IMR-90 (cell line): Measurements from ENCODE around the gene ARPC2. TPM values are rescaled to one million over a fixed set of nuclear protein-coding genes. Genes with fewer than 3 reads are reported as not detected.

Experiments used
- ATAC-seq: fragments of 200-7000 bp; cut with Tn5 transposase; 2 replicates; pipeline ENCODE4 v1.9.1; 2020; ENCODE audit warnings: low read depth, mild to moderate bottlenecking, moderate library complexity
- BruUV-seq: library from RNA; stranded (reverse); fragments of 400-500 nt; replicated peaks from 2 replicates; lab custom pipeline; 2021; lab: Mats Ljungman, UMichigan
- CTCF ChIA-PET: fragments of 300-600 bp; formaldehyde crosslinking; extraction: SDS; loops from one replicate; lab custom pipeline; 2021; ENCODE audit warnings: antibody characterized with exemption; lab: Yijun Ruan, JAX
- POLR2A ChIA-PET: fragments of 300-600 bp; sonication (Branson Sonifier 250); formaldehyde crosslinking; loops from one replicate; lab custom pipeline; 2022; ENCODE audit warnings: antibody characterized with exemption; ENCODE audit not compliant: unreplicated experiment; lab: Charles Lee
- DNase-seq: peaks from one replicate; pipeline ENCODE4 v3.0.0; 2013
- H2AFZ ChIP-seq: replicated peaks from 2 replicates; pipeline ENCODE3; 2013; ENCODE audit warnings: low read length, mild to moderate bottlenecking; ENCODE audit not compliant: poor library complexity
- H2AK5ac ChIP-seq: 2 replicates; pipeline ENCODE4 v1.6.1; 2013; ENCODE audit warnings: low read depth, low read length, inconsistent platforms
- H2AK9ac ChIP-seq: replicated peaks from 2 replicates; pipeline ENCODE3; 2013; ENCODE audit warnings: mild to moderate bottlenecking, low read depth, low read length, moderate library complexity; ENCODE audit not compliant: poor library complexity
- H2BK120ac ChIP-seq: 2 replicates; pipeline ENCODE4 v1.6.1; 2013; ENCODE audit warnings: low read depth, low read length, inconsistent platforms
- H2BK15ac ChIP-seq: 3 replicates; pipeline ENCODE4 v1.6.1; 2013; ENCODE audit warnings: low read depth, low read length, inconsistent platforms
- H2BK20ac ChIP-seq: 2 replicates; pipeline ENCODE4 v1.6.1; 2013; ENCODE audit warnings: low read depth, mild to moderate bottlenecking, inconsistent platforms, low read length, moderate library complexity
- H2BK5ac ChIP-seq: 2 replicates; pipeline ENCODE4 v1.6.1; 2013; ENCODE audit warnings: mild to moderate bottlenecking, low read depth, low read length, inconsistent platforms; ENCODE audit not compliant: poor library complexity, severe bottlenecking
- H3K14ac ChIP-seq: replicated peaks from 2 replicates; pipeline ENCODE4 v1.6.1; 2013; ENCODE audit warnings: low read depth, low read length, inconsistent platforms
- H3K18ac ChIP-seq: 2 replicates; pipeline ENCODE4 v1.6.1; 2013; ENCODE audit warnings: low read depth, low read length, control low read depth
- H3K23ac ChIP-seq: 2 replicates; pipeline ENCODE4 v1.6.1; 2013; ENCODE audit warnings: low read depth, low read length, inconsistent platforms
- H3K27ac ChIP-seq: 2 replicates; pipeline ENCODE4 v1.5.1; 2013; ENCODE audit warnings: mild to moderate bottlenecking, control low read depth, low read length; ENCODE audit not compliant: insufficient read depth
- H3K27me3 ChIP-seq: 2 replicates; pipeline ENCODE4 v1.6.1; 2013; ENCODE audit warnings: low read length; ENCODE audit not compliant: control insufficient read depth, insufficient read depth
- H3K36me3 ChIP-seq: 2 replicates; pipeline ENCODE4 v1.6.1; 2013; ENCODE audit warnings: low read length, mixed read lengths; ENCODE audit not compliant: control insufficient read depth, insufficient read depth
- H3K4ac ChIP-seq: 2 replicates; pipeline ENCODE4 v1.6.1; 2013; ENCODE audit warnings: low read depth, low read length, inconsistent platforms
- H3K4me1 ChIP-seq: 2 replicates; pipeline ENCODE4 v1.6.1; 2013; ENCODE audit warnings: low read length, mixed read lengths; ENCODE audit not compliant: control insufficient read depth, insufficient read depth
- H3K4me2 ChIP-seq: 2 replicates; pipeline ENCODE4 v1.6.1; 2013; ENCODE audit warnings: low read depth, mild to moderate bottlenecking, control low read depth, low read length, moderate library complexity
- H3K4me3 ChIP-seq: 2 replicates; pipeline ENCODE4 v1.5.1; 2013; ENCODE audit warnings: low read depth, mild to moderate bottlenecking, control low read depth, low read length, moderate library complexity; ENCODE audit not compliant: insufficient read depth
- H3K56ac ChIP-seq: 2 replicates; pipeline ENCODE4 v1.6.1; 2013; ENCODE audit warnings: low read length, inconsistent platforms; ENCODE audit not compliant: insufficient read depth; ENCODE audit errors: extremely low read depth
- H3K79me1 ChIP-seq, 2 experiments: 2 replicates each; pipeline ENCODE4 v1.6.1; 2013; ENCODE audit warnings: low read length in 2 of 2, inconsistent platforms in 1 of 2, low read depth in 1 of 2
- H3K9ac ChIP-seq: 2 replicates; pipeline ENCODE4 v1.6.1; 2013; ENCODE audit warnings: low read depth, low read length, control low read depth
- H3K9me1 ChIP-seq: 2 replicates; pipeline ENCODE4 v1.6.1; 2013; ENCODE audit warnings: low read length, inconsistent platforms; ENCODE audit not compliant: insufficient read depth
- H3K9me3 ChIP-seq: 2 replicates; pipeline ENCODE4 v1.6.1; 2013; ENCODE audit warnings: low read length; ENCODE audit not compliant: control insufficient read depth, insufficient read depth
- H4K20me1 ChIP-seq: 2 replicates; pipeline ENCODE4 v1.6.1; 2013; ENCODE audit warnings: low read length, inconsistent platforms; ENCODE audit not compliant: insufficient read depth
- H4K5ac ChIP-seq: 2 replicates; pipeline ENCODE4 v1.6.1; 2013; ENCODE audit warnings: mild to moderate bottlenecking, low read depth, low read length, control low read depth
- H4K8ac ChIP-seq, 2 experiments: 2 replicates each; pipeline ENCODE4 v1.6.1; 2013; ENCODE audit warnings: low read depth in 2 of 2, low read length in 2 of 2, control low read depth in 1 of 2, inconsistent platforms in 1 of 2
- H4K91ac ChIP-seq: 2 replicates; pipeline ENCODE4 v1.6.1; 2013; ENCODE audit warnings: low read depth, low read length, inconsistent platforms; ENCODE audit not compliant: insufficient read depth
- BHLHE40 ChIP-seq: fragments of 150-350 bp; IDR thresholded peaks from 2 replicates; pipeline ENCODE4 v1.6.1; 2016; ENCODE audit warnings: mild to moderate bottlenecking, low read depth, low read length
- CEBPB ChIP-seq: IDR thresholded peaks from 2 replicates; pipeline ENCODE4 v1.6.1; 2012; ENCODE audit warnings: low read depth, low read length, improper control_type of control experiment
- CHD1 ChIP-seq: IDR thresholded peaks from 2 replicates; pipeline ENCODE4 v1.6.1; 2012; ENCODE audit warnings: low read depth, low read length, improper control_type of control experiment
- CTCF ChIP-seq: conservative IDR thresholded peaks from 2 replicates; pipeline ENCODE4 v1.5.1; 2012; ENCODE audit warnings: mild to moderate bottlenecking, low read depth, low read length, improper control_type of control experiment
- ELK1 ChIP-seq: fragments of 150-350 bp; IDR thresholded peaks from 2 replicates; pipeline ENCODE4 v1.6.1; 2016; ENCODE audit warnings: low read depth, mild to moderate bottlenecking, low read length, moderate library complexity, borderline replicate concordance
- FOS ChIP-seq: fragments of 150-350 bp; IDR thresholded peaks from 2 replicates; pipeline ENCODE4 v1.6.1; 2016; ENCODE audit warnings: low read depth, low read length
- MAFK ChIP-seq: IDR thresholded peaks from 2 replicates; pipeline ENCODE4 v1.6.1; 2012; ENCODE audit warnings: low read depth, low read length, improper control_type of control experiment
- MAZ ChIP-seq: IDR thresholded peaks from 2 replicates; pipeline ENCODE4 v1.6.1; 2012; ENCODE audit warnings: low read depth, mild to moderate bottlenecking, low read length, improper control_type of control experiment, moderate library complexity, borderline replicate concordance
- MXI1 ChIP-seq: IDR thresholded peaks from 2 replicates; pipeline ENCODE4 v1.6.1; 2012; ENCODE audit warnings: low read depth, mild to moderate bottlenecking, low read length, moderate library complexity, borderline replicate concordance
- NFE2L2 ChIP-seq: fragments of 150-350 bp; IDR thresholded peaks from 2 replicates; pipeline ENCODE4 v1.6.1; 2016; ENCODE audit warnings: low read depth, mild to moderate bottlenecking, low read length
- POLR2A ChIP-seq: IDR thresholded peaks from 2 replicates; pipeline ENCODE4 v1.6.1; 2012; ENCODE audit warnings: mild to moderate bottlenecking, low read depth, low read length
- RAD21 ChIP-seq: IDR thresholded peaks from 2 replicates; pipeline ENCODE4 v1.6.1; 2012; ENCODE audit warnings: low read length, improper control_type of control experiment
- RCOR1 ChIP-seq: IDR thresholded peaks from 2 replicates; pipeline ENCODE4 v1.6.1; 2012; ENCODE audit warnings: mild to moderate bottlenecking, low read length, improper control_type of control experiment; ENCODE audit not compliant: insufficient replicate concordance
- RFX5 ChIP-seq: IDR thresholded peaks from 2 replicates; pipeline ENCODE4 v1.8.0; 2012; ENCODE audit warnings: low read depth, mild to moderate bottlenecking, low read length, moderate library complexity
- SMC3 ChIP-seq: fragments of 150-350 bp; IDR thresholded peaks from 2 replicates; pipeline ENCODE4 v1.6.1; 2016; ENCODE audit warnings: low read depth, mild to moderate bottlenecking, antibody characterized with exemption, low read length, moderate library complexity
- USF2 ChIP-seq: fragments of 150-350 bp; IDR thresholded peaks from 2 replicates; pipeline ENCODE4 v1.6.1; 2017; ENCODE audit warnings: mild to moderate bottlenecking, antibody characterized with exemption, low read length, low read depth
- WGBS, 2 experiments: methylation state at CpG; one replicate each; pipeline versions ENCODE4 v1.1.5 to v1.1.7; 2013; ENCODE audit warnings: missing lambda C conversion rate in 2 of 2; ENCODE audit not compliant: insufficient read length in 1 of 2; ENCODE audit errors: extremely low coverage in 2 of 2; 5-methylcytosine and 5-hydroxymethylcytosine counted together
- dilution Hi-C: fragments of 300-500 bp; cut with HindIII; formaldehyde crosslinking; loops from one replicate; pipeline ENCODE4 v1.14.3; 2018; ENCODE audit warnings: low sequenced_read_pairs; ENCODE audit not compliant: unreplicated experiment
- in situ Hi-C: fragments of 300-500 bp; cut with MboI; formaldehyde crosslinking; loops from 3 replicates; pipeline ENCODE4 v1.14.3; 2019; ENCODE audit warnings: low sequenced_read_pairs, inconsistent platforms, mixed read lengths
- intact Hi-C: fragments of 100-400 bp; cut with micrococcal nuclease; formaldehyde crosslinking; loops from 2 replicates; pipeline ENCODE4 v1.10.0; 2022
- polyA plus RNA-seq, 3 experiments: library from polyadenylated mRNA; depleted of rRNA; stranded (reverse); fragments of >200 nt; gene quantifications; 2 replicates each; pipeline ENCODE4 v1.2.3, GENCODE V29; 2012; ENCODE audit warnings: low replicate concordance in 1 of 3
- total RNA-seq: library from RNA; depleted of rRNA; stranded (reverse); fragments of >200 nt; gene quantifications from 2 replicates; pipeline ENCODE4 v1.2.3, GENCODE V29; 2012

Gene ARPC2
- total and polyA plus RNA-seq, 2 of the 4 experiments (the other 2 are of a cell fraction), result 561 to 635 TPM

GRCh38 chr2:218192902-218193430 is 24.0 kb upstream of the ARPC2 start:
- no peak overlapping the region for H2AK5ac ChIP-seq
- H2BK20ac ChIP-seq, result no peak overlapping the region
- no peaks in the 10 kb centered on the region for H3K9me1 ChIP-seq
- no peak overlapping the region for H2BK5ac ChIP-seq
- H3K4me1 ChIP-seq, result no peaks in the 10 kb centered on the region
- no peak overlapping the region for H3K4me2 ChIP-seq
- no peak overlapping the region for H2BK120ac ChIP-seq
- no peak overlapping the region for H3K4ac ChIP-seq
- in situ Hi-C loops, result no loop called here
- no peak overlapping the region for H4K91ac ChIP-seq
- no peak overlapping the region for H3K18ac ChIP-seq
- no peak overlapping the region for H3K23ac ChIP-seq
- dilution Hi-C loops, result no loop called here
- no peak overlapping the region for H3K56ac ChIP-seq
- ChIA-PET CTCF (no interaction called here), POLR2A (no interaction called here)
- peaks cover 12% of the 10 kb centered on the region for H3K27me3 ChIP-seq
- no peak overlapping the region for H2BK15ac ChIP-seq
- BruUV-seq, result no TSS peak
- intact Hi-C loops, result no loop called here
- no peak overlapping the region for H3K9ac ChIP-seq
- DNase-seq (no peak), ATAC-seq (no peak)
- H3K79me1 ChIP-seq, result no peaks in the 10 kb centered on the region
- no peak overlapping the region for H3K27ac ChIP-seq
- no peak overlapping the region for H3K4me3 ChIP-seq
- WGBS, 2 experiments, result 79% methylated on average over 2 of the region's 3 CpGs; no CpG with 5 or more reads in 1 of the 2 experiments
- H4K5ac ChIP-seq, result no peak overlapping the region
- H4K8ac ChIP-seq, result no peak overlapping the region
- TF ChIP-seq CEBPB (no peak), CHD1 (no peak), NFE2L2 (no peak), CTCF (no peak), RCOR1 (no peak), MAZ (no peak), POLR2A (no peak), RFX5 (no peak), RAD21 (no peak), FOS (no peak), BHLHE40 (no peak), MAFK (no peak), ELK1 (no peak), MXI1 (no peak), SMC3 (no peak), USF2 (no peak)
- no peak overlapping the region for H2AK9ac ChIP-seq
- no peaks in the 10 kb centered on the region for H3K36me3 ChIP-seq
- no peak overlapping the region for H2AFZ ChIP-seq
- H3K9me3 ChIP-seq, result no peaks in the 10 kb centered on the region
- no peak overlapping the region for H3K14ac ChIP-seq
- no peaks in the 10 kb centered on the region for H4K20me1 ChIP-seq
